ENCODE measurements around the gene HAGHL.

The HAGHL gene

DNA sequence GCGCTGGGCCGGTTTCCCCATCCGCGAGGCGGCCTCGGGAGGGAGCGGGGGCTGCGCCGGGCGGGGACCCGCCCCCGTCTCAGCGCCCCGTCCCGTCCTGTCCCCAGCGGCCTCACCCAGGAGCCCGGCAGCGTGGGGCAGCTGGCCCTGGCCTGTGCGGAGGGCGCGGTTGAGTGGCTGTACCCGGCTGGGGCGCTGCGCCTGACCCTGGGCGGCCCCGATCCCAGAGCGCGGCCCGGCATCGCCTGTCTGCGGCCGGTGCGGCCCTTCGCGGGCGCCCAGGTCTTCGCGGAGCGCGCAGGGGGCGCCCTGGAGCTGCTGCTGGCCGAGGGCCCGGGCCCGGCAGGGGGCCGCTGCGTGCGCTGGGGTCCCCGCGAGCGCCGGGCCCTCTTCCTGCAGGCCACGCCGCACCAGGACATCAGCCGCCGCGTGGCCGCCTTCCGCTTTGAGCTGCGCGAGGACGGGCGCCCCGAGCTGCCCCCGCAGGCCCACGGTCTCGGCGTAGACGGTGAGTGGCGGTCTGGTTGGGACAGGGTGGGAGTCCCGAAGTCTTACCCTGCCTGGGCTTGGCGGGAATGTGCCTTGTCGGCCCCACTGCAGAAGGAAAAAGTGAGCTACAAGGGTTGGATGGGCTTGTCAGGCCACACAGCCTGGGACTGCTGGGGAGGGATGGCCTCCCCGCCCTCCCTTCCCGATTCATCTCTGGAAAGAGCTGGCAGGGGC is 11.3 kb upstream of the HAGHL start:
- H3K4me3 ChIP-seq (ENCODE audit: low read length): peak overlapping the region; percentile 54
- DNase-seq (ENCODE audit: low read depth): no peak
- TF ChIP-seq, protein P1, sequence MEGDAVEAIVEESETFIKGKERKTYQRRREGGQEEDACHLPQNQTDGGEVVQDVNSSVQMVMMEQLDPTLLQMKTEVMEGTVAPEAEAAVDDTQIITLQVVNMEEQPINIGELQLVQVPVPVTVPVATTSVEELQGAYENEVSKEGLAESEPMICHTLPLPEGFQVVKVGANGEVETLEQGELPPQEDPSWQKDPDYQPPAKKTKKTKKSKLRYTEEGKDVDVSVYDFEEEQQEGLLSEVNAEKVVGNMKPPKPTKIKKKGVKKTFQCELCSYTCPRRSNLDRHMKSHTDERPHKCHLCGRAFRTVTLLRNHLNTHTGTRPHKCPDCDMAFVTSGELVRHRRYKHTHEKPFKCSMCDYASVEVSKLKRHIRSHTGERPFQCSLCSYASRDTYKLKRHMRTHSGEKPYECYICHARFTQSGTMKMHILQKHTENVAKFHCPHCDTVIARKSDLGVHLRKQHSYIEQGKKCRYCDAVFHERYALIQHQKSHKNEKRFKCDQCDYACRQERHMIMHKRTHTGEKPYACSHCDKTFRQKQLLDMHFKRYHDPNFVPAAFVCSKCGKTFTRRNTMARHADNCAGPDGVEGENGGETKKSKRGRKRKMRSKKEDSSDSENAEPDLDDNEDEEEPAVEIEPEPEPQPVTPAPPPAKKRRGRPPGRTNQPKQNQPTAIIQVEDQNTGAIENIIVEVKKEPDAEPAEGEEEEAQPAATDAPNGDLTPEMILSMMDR (IDR thresholded peaks at IDR 0.05; ENCODE audit: insufficient read depth, low read depth, low read length, missing control alignments): no peak

DNA sequence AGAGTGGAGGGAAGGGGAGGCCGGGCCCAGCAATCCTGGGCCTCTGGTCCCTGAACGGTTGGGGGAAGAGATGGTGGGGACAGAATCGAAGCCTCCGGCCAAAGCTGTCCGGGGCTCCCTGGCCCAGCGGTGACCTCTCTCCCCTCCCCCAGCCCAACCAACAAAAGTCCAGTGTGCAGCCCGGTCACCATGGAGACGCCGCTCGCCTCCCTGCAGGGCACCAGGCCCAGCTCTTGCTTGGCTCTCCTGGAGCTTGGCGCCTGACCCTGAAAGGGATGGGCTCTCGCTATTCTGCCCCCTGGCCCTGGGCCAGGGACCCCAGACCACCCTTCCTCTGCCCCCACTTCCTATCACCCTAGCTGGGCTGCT is 10.7 kb upstream of the HAGHL start:
- peak overlapping the region; percentile 54 for H3K4me3 ChIP-seq (ENCODE audit: low read length)
- TF ChIP-seq, protein P1 (IDR thresholded peaks at IDR 0.05; ENCODE audit: insufficient read depth, low read depth, low read length, missing control alignments): no peak
- no peak for DNase-seq (ENCODE audit: low read depth)

DNA sequence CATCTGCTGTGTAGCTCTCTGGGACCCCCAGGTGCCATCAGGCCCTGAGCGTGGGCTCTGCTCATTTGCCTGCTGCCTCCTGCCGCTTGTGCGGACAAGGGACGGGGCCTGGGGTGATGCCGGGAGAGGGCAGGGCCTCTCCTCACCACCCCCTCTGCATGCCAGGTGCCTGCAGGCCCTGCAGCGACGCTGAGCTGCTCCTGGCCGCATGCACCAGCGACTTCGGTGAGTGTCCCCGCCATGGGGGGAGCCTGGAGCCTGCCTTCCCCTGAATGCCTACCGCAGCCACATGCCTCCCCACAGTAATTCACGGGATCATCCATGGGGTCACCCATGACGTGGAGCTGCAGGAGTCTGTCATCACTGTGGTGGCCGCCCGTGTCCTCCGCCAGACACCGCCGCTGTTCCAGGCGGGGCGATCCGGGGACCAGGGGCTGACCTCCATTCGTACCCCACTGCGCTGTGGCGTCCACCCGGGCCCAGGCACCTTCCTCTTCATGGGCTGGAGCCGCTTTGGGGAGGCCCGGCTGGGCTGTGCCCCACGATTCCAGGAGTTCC is 10.1 kb upstream of the HAGHL start:
- TF ChIP-seq, protein P1 (IDR thresholded peaks at IDR 0.05; ENCODE audit: insufficient read depth, low read depth, low read length, missing control alignments): no peak
- peak overlapping the region; percentile 54 for H3K4me3 ChIP-seq (ENCODE audit: low read length)
- DNase-seq (ENCODE audit: low read depth): no peak

DNA sequence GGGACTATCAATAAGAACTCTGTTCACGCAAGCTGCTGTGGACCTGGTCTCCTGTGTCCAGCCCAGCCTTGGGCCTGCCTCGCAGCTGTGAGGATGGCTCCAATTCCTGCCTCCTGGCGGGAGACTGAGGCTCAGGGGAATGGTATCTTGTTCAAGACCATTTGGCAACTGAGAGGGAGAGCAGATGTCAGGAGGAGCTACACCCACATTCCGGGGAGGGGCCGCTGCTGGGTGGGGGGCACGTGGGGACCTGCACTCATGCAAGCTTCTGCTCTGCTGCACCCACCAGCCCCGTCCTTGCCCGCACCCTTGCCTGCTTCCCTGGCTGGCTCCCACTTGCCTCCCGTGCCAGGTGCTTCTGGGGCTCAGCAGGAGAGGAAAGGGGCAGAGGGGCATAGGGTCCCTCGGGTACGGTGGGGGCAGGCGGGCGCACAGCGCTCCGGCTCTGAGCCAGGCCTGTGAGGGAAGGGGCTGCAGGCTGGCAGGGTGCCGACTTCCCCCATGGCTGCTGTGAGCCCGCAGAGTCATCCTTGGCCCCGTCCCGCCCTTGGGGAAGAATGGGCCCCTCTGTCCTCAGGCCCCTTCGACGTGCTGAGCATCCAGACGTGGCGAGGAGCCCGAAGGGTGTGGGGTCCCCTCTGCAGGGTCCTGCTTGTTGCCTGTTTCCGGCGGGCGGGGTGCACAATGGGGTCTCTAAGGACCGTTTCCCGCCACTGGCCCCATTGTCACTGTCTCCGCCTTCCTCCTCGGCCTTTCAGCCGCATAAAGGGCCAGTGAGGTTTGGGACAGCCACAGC is 9.3 kb upstream of the HAGHL start:
- TF ChIP-seq, protein P1 (IDR thresholded peaks at IDR 0.05; ENCODE audit: insufficient read depth, low read depth, low read length, missing control alignments): no peak
- no peak overlapping the region for H3K4me3 ChIP-seq (ENCODE audit: low read length)

DNA sequence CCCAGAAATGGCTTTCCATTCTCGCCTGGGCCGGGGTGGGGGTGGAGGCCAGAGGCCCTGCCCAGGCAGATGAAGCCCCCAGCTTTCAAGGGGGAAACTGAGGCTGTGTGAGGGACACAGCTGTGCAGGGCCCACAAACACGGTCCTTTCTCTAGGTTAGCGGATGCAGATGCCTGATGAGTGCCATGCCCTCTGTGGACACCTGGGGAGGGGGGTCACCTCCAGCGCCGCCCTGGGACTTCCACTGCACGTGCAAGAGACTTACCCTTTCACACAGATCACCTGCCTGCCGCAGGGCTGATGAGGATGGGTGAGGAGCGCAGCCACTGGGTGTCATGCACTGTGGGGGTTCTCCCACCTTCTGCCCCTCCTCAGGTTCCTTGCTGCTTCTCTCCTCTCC is 8.5 kb upstream of the HAGHL start:
- no peak for DNase-seq (ENCODE audit: low read depth)
- TF ChIP-seq, protein P1 (IDR thresholded peaks at IDR 0.05; ENCODE audit: insufficient read depth, low read depth, low read length, missing control alignments): no peak
- no peak overlapping the region for H3K4me3 ChIP-seq (ENCODE audit: low read length)

More for the DNA sequence above, 9.3 kb upstream of the HAGHL start:
- DNase-seq (ENCODE audit: low read depth): no peak

DNA sequence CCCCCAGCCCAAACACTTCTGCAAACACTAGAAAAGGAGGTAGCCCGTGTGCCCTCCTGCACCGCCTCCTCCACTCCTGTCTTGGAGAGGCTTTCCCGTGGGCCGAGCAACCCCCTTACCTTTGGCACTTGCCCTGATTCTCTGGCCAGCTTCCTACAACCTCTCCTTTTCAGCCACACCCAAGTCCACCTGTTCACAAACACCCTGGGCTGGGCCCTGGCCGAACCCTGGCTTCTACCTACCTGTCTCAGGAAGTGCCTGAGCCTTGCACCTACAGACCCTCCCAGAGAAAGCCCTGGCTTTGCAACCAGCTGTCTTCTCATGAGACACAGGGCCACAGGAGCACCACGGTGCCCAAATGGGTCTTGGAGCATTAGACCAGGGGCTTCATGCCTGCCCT is 8.0 kb upstream of the HAGHL start:
- no peak overlapping the region for H3K4me3 ChIP-seq (ENCODE audit: low read length)
- TF ChIP-seq, protein P1 (IDR thresholded peaks at IDR 0.05; ENCODE audit: insufficient read depth, low read depth, low read length, missing control alignments): no peak
- DNase-seq (ENCODE audit: low read depth): no peak
